Endothelial cell of umbilical vein (primary cell): ENCODE measurements around the gene MSN. TPM values are rescaled to one million over a fixed set of nuclear protein-coding genes. Genes with fewer than 3 reads are reported as not detected.
A peak's percentile ranks its signal among the peaks of the same experiment; 100 is the strongest.

Experiments used
- BruUV-seq: library from RNA; stranded (reverse); fragments of 400-500 nt; replicated peaks from 2 replicates; lab custom pipeline; 2021; lab: Mats Ljungman, UMichigan
- CTCF ChIA-PET: fragments of 300-600, 350-600 bp; sonication (Branson Sonifier 250); formaldehyde crosslinking; loops from one replicate; lab custom pipeline; 2021; ENCODE audit warnings: antibody characterized with exemption, inconsistent platforms; lab: Charles Lee
- POLR2A ChIA-PET: fragments of 300-600, 350-600 bp; sonication (Branson Sonifier 250); formaldehyde crosslinking; loops from one replicate; lab custom pipeline; 2021; ENCODE audit warnings: antibody characterized with exemption, inconsistent platforms; lab: Charles Lee
- DNase-seq: peaks from one replicate; pipeline ENCODE4 v3.0.0-alpha.2; 2011; ENCODE audit warnings: low read depth, low spot score
- FAIRE-seq: peaks from 2 replicates; lab custom pipeline; 2011; peaks lifted over from hg19 to GRCh38; lab: Jason Lieb, UNC
- H2AFZ ChIP-seq: 2 replicates; pipeline ENCODE4 v1.6.0; 2012; ENCODE audit warnings: low read depth, low read length, control low read depth, inconsistent platforms
- H3K27ac ChIP-seq: 2 replicates; pipeline ENCODE4 v1.5.1; 2011; ENCODE audit warnings: low read depth, mild to moderate bottlenecking, control low read depth, low read length, moderate library complexity; ENCODE audit not compliant: insufficient read depth
- H3K27me3 ChIP-seq, 2 experiments: 2 replicates each; pipeline versions ENCODE4 v1.6.0 to v1.6.1; 2011; ENCODE audit warnings: low read length in 2 of 2, mixed read lengths in 1 of 2; ENCODE audit not compliant: control insufficient read depth in 2 of 2, insufficient read depth in 2 of 2
- H3K36me3 ChIP-seq, 2 experiments: 2 replicates in 1 of 2; 3 replicates in 1 of 2; pipeline ENCODE4 v1.5.1; 2011; ENCODE audit warnings: low read length in 2 of 2, mild to moderate bottlenecking in 1 of 2, moderate library complexity in 1 of 2; ENCODE audit not compliant: control insufficient read depth in 2 of 2, insufficient read depth in 2 of 2; ENCODE audit errors: extremely low read depth in 1 of 2
- H3K4me1 ChIP-seq: 3 replicates; pipeline ENCODE4 v1.5.1; 2011; ENCODE audit warnings: mild to moderate bottlenecking, low read length; ENCODE audit not compliant: control insufficient read depth, insufficient read depth; ENCODE audit errors: extremely low read depth
- H3K4me2 ChIP-seq: 2 replicates; pipeline ENCODE4 v1.6.1; 2011; ENCODE audit warnings: low read length, control low read depth, mixed read lengths; ENCODE audit not compliant: insufficient read depth
- H3K4me3 ChIP-seq, 3 experiments: fragments of 200-600 bp in 1 of 3; sonication (generic), shearing (Covaris generic) in 1 of 3; replicated peaks in 1 of 3; 2 replicates each; pipeline ENCODE4 v1.5.1; 2011 to 2016; ENCODE audit warnings: control low read depth in 3 of 3, low read length in 3 of 3, mild to moderate bottlenecking in 2 of 3, inconsistent platforms in 1 of 3, low read depth in 1 of 3, moderate library complexity in 1 of 3; ENCODE audit not compliant: insufficient read depth in 1 of 3
- H3K79me2 ChIP-seq: 2 replicates; pipeline ENCODE4 v1.6.0; 2012; ENCODE audit warnings: low read length, inconsistent platforms; ENCODE audit not compliant: control insufficient read depth, insufficient read depth
- H3K9ac ChIP-seq: replicated peaks from 2 replicates; pipeline ENCODE3; 2011; ENCODE audit warnings: low read length, control low read depth; ENCODE audit not compliant: insufficient read depth; ENCODE audit errors: extremely low read depth
- H3K9me1 ChIP-seq: replicated peaks from 3 replicates; pipeline ENCODE4 v1.6.0; 2011; ENCODE audit warnings: mild to moderate bottlenecking, low read length; ENCODE audit not compliant: control insufficient read depth, insufficient read depth; ENCODE audit errors: extremely low read depth
- H3K9me3 ChIP-seq: replicated peaks from 2 replicates; pipeline ENCODE4 v1.5.1; 2012; ENCODE audit warnings: low read length, inconsistent platforms; ENCODE audit not compliant: control insufficient read depth, insufficient read depth
- H4K20me1 ChIP-seq: replicated peaks from 2 replicates; pipeline ENCODE3; 2011; ENCODE audit warnings: mild to moderate bottlenecking, low read length; ENCODE audit not compliant: control insufficient read depth, insufficient read depth; ENCODE audit errors: extremely low read depth
- EZH2 ChIP-seq: IDR thresholded peaks from 2 replicates; pipeline ENCODE4 v1.6.1; 2012; ENCODE audit warnings: borderline replicate concordance, low read depth, mild to moderate bottlenecking, moderate library complexity, low read length, inconsistent platforms; ENCODE audit not compliant: severe bottlenecking
- FOS ChIP-seq: IDR thresholded peaks from 2 replicates; pipeline ENCODE4 v1.6.1; 2011; ENCODE audit warnings: mild to moderate bottlenecking, low read length, moderate library complexity, borderline replicate concordance; ENCODE audit not compliant: insufficient read depth
- GATA2 ChIP-seq: IDR thresholded peaks from 2 replicates; pipeline ENCODE4 v1.7.0; 2011; ENCODE audit warnings: low read depth, mild to moderate bottlenecking, moderate library complexity, mixed read lengths, low read length; ENCODE audit not compliant: insufficient read length, insufficient read depth
- JUN ChIP-seq: IDR thresholded peaks from 2 replicates; pipeline ENCODE4 v1.6.1; 2011; ENCODE audit warnings: borderline replicate concordance, low read depth; ENCODE audit not compliant: insufficient read length, insufficient read depth
- MYC ChIP-seq: IDR thresholded peaks from one replicate; pipeline ENCODE4 v1.6.1; 2011; ENCODE audit warnings: mild to moderate bottlenecking, low read depth, low read length
- POLR2A ChIP-seq: IDR thresholded peaks from 2 replicates; pipeline ENCODE4 v1.6.1; 2012; ENCODE audit warnings: low read depth, mild to moderate bottlenecking, control low read depth, low read length
- POLR2AphosphoS5 ChIP-seq: IDR thresholded peaks from 2 replicates; pipeline ENCODE4 v1.6.1; 2012; ENCODE audit warnings: low read depth, mild to moderate bottlenecking, control low read depth, low read length, moderate library complexity; ENCODE audit not compliant: insufficient read depth
- dilution Hi-C: fragments of 300-500 bp; cut with MboI; formaldehyde crosslinking; loops from one replicate; pipeline ENCODE4 v1.15.0; 2019; ENCODE audit warnings: low sequenced_read_pairs; ENCODE audit not compliant: extremely low pct_ligation_motif_present
- intact Hi-C: fragments of 100-400 bp; cut with micrococcal nuclease; formaldehyde crosslinking; loops from one replicate; pipeline ENCODE4 v1.10.0; 2022
- polyA plus RNA-seq, 4 experiments: library from polyadenylated mRNA; depleted of rRNA in 3 of 4; stranded (reverse) in 3 of 4; unstranded in 1 of 4; fragments of >200 nt; gene quantifications; 2 replicates each; pipeline versions ENCODE4 v1.2.1 to v1.2.3, GENCODE V29; 2011 to 2012; ENCODE audit warnings: missing spikeins in 1 of 4
- total RNA-seq: library from RNA; stranded (reverse); gene quantifications from 2 replicates; pipeline ENCODE4 v1.2.3, GENCODE V29; 2021
- TF ChIP-seq, protein P1 (sequence below), 2 donors: IDR thresholded peaks; 1 replicate in 1 of 2; 2 replicates in 1 of 2; pipeline ENCODE4 v1.5.1; 2011; ENCODE audit warnings: low read length in 2 of 2, mild to moderate bottlenecking in 2 of 2, moderate library complexity in 2 of 2, control low read depth in 1 of 2, inconsistent platforms in 1 of 2, low read depth in 1 of 2; ENCODE audit not compliant: insufficient read depth in 1 of 2; ENCODE audit errors: extremely low read depth in 1 of 2
- TF ChIP-seq, protein P2 (sequence below): IDR thresholded peaks from 2 replicates; pipeline ENCODE4 v1.6.1; 2011; ENCODE audit not compliant: insufficient read depth, insufficient read length

The MSN gene
- total and polyA plus RNA-seq, 2 donors (not counting 3 experiments of a cell fraction or from before 2014, with no cell fraction given) = 528 to 635 TPM

DNA sequence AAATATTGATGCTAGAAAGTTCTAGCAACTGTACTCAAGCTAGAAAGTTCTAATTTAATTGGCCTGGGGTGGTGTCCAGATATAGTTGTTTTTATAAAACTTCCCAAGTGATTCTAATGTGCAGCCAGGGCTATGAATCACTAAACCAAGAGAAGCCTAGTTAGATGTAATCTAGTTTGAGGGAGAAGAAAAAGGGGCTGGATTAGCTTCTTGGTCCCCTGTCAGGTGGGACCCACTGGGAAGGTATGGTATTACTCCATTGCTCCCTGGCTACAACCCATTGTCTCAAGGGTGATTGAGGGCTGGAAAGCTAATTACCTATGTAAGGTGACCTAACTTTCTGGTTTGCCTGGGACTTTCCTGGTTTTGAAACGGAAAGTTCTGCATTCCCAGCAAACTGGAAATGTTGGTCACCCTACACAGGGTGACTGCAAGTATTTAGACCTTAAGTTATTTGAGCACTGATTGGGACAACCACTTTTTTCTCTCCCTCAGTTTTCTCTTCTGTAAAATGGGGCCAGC lies 23.9 kb upstream of the MSN start:
- peak; percentile 15 for DNase-seq
- Histone ChIP-seq H3K36me3 (no peaks in the 10 kb centered on the region), H3K9me3 (no peaks in the 10 kb centered on the region), H2AFZ (no peak overlapping the region), H3K27ac (no peak overlapping the region), H3K9me1 (no peaks in the 10 kb centered on the region), H3K4me3 (no peak overlapping the region), H3K27me3 (no peaks in the 10 kb centered on the region), H3K4me1 (peaks cover 22% of the 10 kb centered on the region), H3K4me2 (no peak overlapping the region), H3K79me2 (no peaks in the 10 kb centered on the region), H3K9ac (no peak overlapping the region), H4K20me1 (no peaks in the 10 kb centered on the region)
- intact Hi-C loops = loop anchor here (2.0 kb wide), 2 partner anchors 23 to 63 kb away; partner anchors contain the start of gene MSN
- dilution Hi-C loops = no loop called here
- ChIA-PET CTCF (interaction anchor here (0.7 to 1.6 kb wide), 2 partner anchors 10 to 41 kb away, joined by 3 to 5 read pairs; no protein-coding TSS in a partner anchor), POLR2A (no interaction called here)
- no TSS peak for BruUV-seq
- TF ChIP-seq MYC = no peak
- no peak for TF ChIP-seq POLR2A
- TF ChIP-seq GATA2 = peak; percentile 22
- no peak for FAIRE-seq

- no peaks in the 10 kb centered on the region for H3K27me3 ChIP-seq
- no peak for TF ChIP-seq EZH2
- TF ChIP-seq FOS = peak; percentile 50
- TF ChIP-seq, protein P1, sequence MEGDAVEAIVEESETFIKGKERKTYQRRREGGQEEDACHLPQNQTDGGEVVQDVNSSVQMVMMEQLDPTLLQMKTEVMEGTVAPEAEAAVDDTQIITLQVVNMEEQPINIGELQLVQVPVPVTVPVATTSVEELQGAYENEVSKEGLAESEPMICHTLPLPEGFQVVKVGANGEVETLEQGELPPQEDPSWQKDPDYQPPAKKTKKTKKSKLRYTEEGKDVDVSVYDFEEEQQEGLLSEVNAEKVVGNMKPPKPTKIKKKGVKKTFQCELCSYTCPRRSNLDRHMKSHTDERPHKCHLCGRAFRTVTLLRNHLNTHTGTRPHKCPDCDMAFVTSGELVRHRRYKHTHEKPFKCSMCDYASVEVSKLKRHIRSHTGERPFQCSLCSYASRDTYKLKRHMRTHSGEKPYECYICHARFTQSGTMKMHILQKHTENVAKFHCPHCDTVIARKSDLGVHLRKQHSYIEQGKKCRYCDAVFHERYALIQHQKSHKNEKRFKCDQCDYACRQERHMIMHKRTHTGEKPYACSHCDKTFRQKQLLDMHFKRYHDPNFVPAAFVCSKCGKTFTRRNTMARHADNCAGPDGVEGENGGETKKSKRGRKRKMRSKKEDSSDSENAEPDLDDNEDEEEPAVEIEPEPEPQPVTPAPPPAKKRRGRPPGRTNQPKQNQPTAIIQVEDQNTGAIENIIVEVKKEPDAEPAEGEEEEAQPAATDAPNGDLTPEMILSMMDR (IDR thresholded peaks at IDR 0.05; ENCODE audit: extremely low read depth in 1 of 2, insufficient read depth in 1 of 2, low read depth in 1 of 2, low read length in 2 of 2) = no peak
- TF ChIP-seq POLR2A = no peak
- TF ChIP-seq GATA2 = no peak
- TF ChIP-seq MYC = no peak
- TF ChIP-seq JUN = peak; percentile 19
- TF ChIP-seq, protein P2, sequence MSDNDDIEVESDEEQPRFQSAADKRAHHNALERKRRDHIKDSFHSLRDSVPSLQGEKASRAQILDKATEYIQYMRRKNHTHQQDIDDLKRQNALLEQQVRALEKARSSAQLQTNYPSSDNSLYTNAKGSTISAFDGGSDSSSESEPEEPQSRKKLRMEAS = no peak
- TF ChIP-seq POLR2AphosphoS5 = no peak
- dilution Hi-C loops (no loop called here), intact Hi-C loops (loop anchor here (1.0 to 2.0 kb wide), 3 partner anchors 22 to 62 kb away; partner anchors contain the start of gene MSN)
- no peaks in the 10 kb centered on the region for H3K79me2 ChIP-seq
- H3K27ac ChIP-seq = peak overlapping the region; percentile 70
- FAIRE-seq (peak; percentile 100), DNase-seq (peak; percentile 90)
- ChIA-PET CTCF (interaction anchor here (1.4 to 1.6 kb wide), 3 partner anchors 9 to 43 kb away, joined by 4 to 5 read pairs (median 5); no protein-coding TSS in a partner anchor), POLR2A (interaction anchor here (1.0 kb wide), 1 partner anchor 24 kb away, joined by 4 read pairs; no protein-coding TSS in a partner anchor)
- no peak overlapping the region for H3K9ac ChIP-seq
- peaks cover 22% of the 10 kb centered on the region for H3K4me1 ChIP-seq
- H4K20me1 ChIP-seq = no peaks in the 10 kb centered on the region
- no peaks in the 10 kb centered on the region for H3K9me1 ChIP-seq
- peak overlapping the region; percentile 41 for H3K4me2 ChIP-seq
- H2AFZ ChIP-seq = peak overlapping the region; percentile 92
- no peaks in the 10 kb centered on the region for H3K9me3 ChIP-seq
- no peaks in the 10 kb centered on the region for H3K36me3 ChIP-seq
- H3K4me3 ChIP-seq = no peak overlapping the region
- no TSS peak for BruUV-seq
These were observed 22.7 kb upstream of the MSN start for GRCh38 chrX:65644621-65645289.
